Activated CD4-positive, alpha-beta T cell treated with anti-CD3 and anti-CD28 coated beads, Interleukin-2, amount 50 U/mL, for 16 hours (primary cell): ENCODE results near the gene PATZ1.
"Not testable (repeated sequence)": the region's sequence is repeated elsewhere in the genome, so short reads cannot be mapped to it uniquely, and the experiment has no call there.

Experiments
- DNase-seq: peaks from one replicate; pipeline ENCODE4 v3.0.0-alpha.2; 2020

PATZ1 gene

DNA sequence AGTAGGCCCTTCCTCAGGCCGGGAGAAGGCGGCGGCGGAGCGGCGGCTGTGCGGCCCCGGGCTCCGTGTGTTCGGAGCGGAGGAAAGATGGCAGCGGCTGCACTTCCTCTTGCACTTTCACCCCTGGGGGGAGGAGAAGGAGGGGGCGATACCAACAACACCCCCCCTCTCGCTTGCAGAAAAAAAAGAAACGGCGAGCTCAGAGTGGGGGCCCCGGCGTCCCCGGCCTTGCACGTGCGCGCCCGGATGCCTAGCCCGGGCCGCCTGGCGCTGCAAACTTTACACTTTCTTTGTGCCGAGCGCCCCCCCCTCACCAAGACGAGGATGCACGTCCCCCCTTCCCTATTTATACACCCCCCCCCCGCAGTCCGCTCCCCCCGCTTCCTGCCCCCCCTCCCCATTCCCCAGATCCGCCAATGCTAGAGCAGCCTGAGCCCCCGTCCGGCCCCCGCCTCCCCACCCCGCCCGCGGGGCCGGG is at the start of gene PATZ1:
Gene PATZ1, minus strand, starts transcription at position 92 of the 478 bp plus-strand sequence. CDS start 744 bp downstream, outside the sequence.
- DNase-seq = peak; percentile 85

- DNase-seq = no peak
These were observed 48.2 kb upstream of the PATZ1 start for GRCh38 chr22:31394326-31394725.

DNA sequence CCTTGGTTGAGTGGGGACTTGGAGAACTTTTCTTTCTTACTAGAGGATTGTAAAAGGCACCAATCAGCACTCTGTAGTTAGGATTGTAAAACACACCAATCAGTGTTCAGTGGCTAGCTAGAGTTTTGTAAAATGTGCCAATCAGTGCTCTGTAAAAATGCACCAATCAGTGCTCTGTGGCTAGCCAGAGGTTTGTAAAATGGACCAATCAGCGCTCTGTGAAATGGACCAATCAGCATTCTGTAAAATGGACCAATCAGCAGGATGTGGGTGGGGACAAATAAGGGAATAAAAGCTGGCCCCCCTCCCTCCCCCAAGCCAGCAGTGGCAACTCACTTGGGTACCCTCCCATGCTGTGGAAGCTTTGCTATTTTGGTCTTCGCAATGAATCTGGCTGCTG is 47.7 kb upstream of the PATZ1 start:
- no peak for DNase-seq

DNA sequence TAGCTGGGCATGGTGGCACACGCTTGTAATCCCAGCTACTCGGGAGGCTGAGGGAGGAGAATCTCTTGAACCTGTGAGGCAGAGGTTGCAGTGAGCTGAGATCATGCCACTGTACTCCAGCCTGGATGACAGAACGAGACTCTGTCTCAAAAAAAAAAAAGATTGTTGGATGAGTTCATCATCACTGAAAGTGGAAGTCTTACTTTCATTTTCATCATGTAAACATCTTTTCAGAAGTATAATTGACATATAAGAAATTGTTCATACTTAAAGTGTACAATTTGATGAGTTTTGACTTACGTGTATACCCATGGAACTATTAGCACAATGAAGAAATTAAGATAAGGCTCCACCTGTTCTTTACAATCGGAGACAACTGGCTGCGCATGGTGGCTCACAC is 32.5 kb upstream of the PATZ1 start:
- not testable (repeated sequence) for DNase-seq

- DNase-seq = no peak
These were observed 32.0 kb upstream of the PATZ1 start for GRCh38 chr22:31378123-31378522.

- DNase-seq = no peak
These were observed 31.5 kb upstream of the PATZ1 start for GRCh38 chr22:31377612-31378011.

GRCh38 chr22:31367426-31367825 is 21.3 kb upstream of the PATZ1 start:
- DNase-seq = no peak

DNA sequence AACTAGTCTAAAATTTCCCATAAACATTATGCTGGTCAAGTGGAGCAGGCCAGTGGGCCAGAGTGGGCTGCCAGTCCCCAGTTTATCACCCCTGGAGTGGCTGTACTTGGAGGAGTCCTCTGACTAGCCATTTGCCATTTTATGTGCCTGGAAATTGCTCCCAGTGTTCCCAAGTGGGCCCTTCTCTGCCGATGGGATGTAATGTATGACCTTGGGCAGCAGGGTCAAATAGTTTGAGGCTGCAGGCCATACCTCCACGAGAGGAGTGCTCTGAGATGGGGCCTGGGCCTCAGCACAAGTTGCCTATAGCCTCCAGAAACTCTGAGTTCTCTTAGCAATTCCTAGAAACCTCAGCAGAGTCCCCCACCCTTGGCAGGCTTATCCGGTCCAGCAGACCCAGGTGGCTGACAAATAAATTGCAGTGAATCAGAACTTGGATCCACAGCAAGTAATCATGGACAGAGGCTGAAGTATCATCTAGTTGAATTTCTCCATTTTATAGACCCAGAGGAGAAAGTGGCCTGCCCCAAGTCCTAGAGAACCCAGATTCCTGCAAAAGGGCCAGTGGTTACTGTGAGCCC is 17.8 kb upstream of the PATZ1 start:
- no peak for DNase-seq

- no peak for DNase-seq
These were observed 15.6 kb upstream of the PATZ1 start for GRCh38 chr22:31361743-31362142.

DNA sequence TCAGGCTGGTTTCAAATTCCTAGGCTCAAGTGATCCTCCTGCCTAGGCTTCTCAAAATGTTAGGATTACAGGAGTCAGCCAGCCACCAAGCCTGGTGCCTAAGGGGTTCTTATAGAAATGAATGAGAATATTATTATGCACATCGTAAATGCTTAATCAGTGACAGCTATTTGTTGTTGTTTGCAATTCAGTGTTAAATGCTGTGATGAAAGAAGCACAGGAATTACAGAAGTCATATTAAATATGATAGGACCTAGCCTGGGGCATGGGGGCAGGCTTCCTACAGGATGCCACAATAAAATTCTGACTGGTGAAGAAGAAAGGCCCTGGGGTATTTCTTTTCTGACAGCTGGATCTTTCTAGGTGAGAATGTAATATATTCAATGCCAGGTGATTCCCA is 13.9 kb upstream of the PATZ1 start:
- no peak for DNase-seq

- no peak for DNase-seq
These were observed 8.4 kb upstream of the PATZ1 start for GRCh38 chr22:31354515-31354914.

DNA sequence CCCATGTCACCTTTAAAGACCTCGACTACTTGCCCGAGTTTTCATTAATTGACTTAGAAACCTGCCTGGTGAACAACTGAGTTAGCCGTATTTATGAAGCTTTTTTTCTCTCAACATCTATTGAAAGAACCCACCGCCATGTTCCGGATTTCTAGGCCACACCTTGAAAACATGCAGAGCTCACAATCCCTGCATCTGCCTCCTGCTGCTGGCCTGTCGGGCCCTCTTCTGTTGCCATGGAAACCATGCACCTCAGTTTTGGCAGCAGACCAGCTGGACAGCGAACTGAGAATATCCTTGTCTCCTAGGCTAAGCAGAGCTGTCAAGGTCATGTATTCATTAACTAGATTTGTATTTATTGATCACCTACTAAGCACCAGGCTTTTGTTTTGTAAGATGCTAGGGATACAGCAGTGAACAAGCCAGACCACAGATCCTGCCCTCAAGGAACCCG is 4.3 kb upstream of the PATZ1 start:
- no peak for DNase-seq

DNA sequence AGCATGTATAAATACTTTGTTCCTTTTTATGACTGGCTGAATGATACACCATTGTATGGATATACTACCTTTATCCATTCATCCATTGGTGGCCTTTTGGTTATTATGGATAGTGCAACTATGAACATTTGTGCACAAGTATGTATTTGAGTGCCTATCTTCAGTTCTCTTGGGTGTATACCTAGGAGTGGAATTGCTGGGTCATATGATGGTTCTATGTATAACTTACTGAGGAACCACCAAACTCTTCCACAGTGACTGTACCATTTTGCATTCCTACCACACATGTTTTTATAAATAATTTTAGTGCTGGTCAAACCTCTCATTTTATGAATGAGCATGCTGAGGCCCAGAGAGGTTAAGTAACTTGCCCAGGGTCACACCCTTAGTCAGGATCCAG is 3.8 kb upstream of the PATZ1 start:
- DNase-seq = no peak

DNA sequence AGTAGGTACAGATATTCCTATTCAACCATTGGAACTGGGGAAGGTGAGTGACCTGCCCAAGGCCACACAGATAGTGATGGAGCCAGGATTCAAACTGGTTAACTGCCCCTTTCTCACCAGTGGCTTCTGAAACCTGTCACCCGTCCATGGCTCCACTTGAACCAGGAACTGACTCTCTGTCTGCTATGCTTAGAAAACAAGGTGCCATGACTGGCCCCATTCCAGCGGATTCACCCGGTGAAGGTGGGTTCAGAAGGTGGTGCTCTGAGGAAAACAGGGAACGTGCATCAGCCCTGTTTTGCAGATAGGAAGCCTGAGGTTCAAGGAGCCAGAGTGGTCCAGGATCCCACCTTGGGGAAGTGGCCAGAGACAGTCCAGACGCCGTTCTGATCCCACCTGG is 2.6 kb upstream of the PATZ1 start:
- no peak for DNase-seq

GRCh38 chr22:31348009-31348337 is 1.8 kb upstream of the PATZ1 start:
- not testable (repeated sequence) for DNase-seq

GRCh38 chr22:31347251-31348008 is 1.3 kb upstream of the PATZ1 start:
- peak; percentile 79 for DNase-seq

GRCh38 chr22:31346733-31347250 is 646 bp upstream of the PATZ1 start:
- DNase-seq = peak; percentile 71

- DNase-seq = peak; percentile 89
These were observed 553 bp downstream of the PATZ1 start for GRCh38 chr22:31345331-31346254.

- no peak for DNase-seq
These were observed 1.4 kb downstream of the PATZ1 start for GRCh38 chr22:31344578-31345330.

GRCh38 chr22:31344256-31344577 is 1.9 kb downstream of the PATZ1 start:
- DNase-seq = peak; percentile 39

GRCh38 chr22:31343235-31344191 is 2.6 kb downstream of the PATZ1 start:
- DNase-seq = peak; percentile 39
